Amniotic epithelial cell (primary cell): Measurements from ENCODE around the gene TOM1L1.
"Not testable (repeated sequence)": the region's sequence is repeated elsewhere in the genome, so short reads cannot be mapped to it uniquely, and the experiment has no call there.

Experiments used
- DNase-seq: peaks from one replicate; pipeline ENCODE4 v3.0.0-alpha.2; 2010; ENCODE audit warnings: low read depth

TOM1L1 gene

GRCh38 chr17:54900457-54901229, at the start of gene TOM1L1:
TOM1L1 (plus strand) TSS chr17:54900852; CDS start chr17:54900866, 14 bp downstream.
- peak; percentile 63 for DNase-seq

- no peak for DNase-seq
Measured at GRCh38 chr17:54859187-54859586, 41.5 kb upstream of the TOM1L1 start.

- DNase-seq, result no peak
Measured at GRCh38 chr17:54860617-54861470, 39.8 kb upstream of the TOM1L1 start.

GRCh38 chr17:54861471-54861983, 39.1 kb upstream of the TOM1L1 start:
- DNase-seq, result no peak

GRCh38 chr17:54863176-54863575, 37.5 kb upstream of the TOM1L1 start:
- no peak for DNase-seq

- DNase-seq, result no peak
Measured at GRCh38 chr17:54864070-54864469, 36.6 kb upstream of the TOM1L1 start.

- no peak for DNase-seq
Measured at GRCh38 chr17:54864636-54865356, 35.9 kb upstream of the TOM1L1 start.

GRCh38 chr17:54867634-54868033, 33.0 kb upstream of the TOM1L1 start:
- DNase-seq, result no peak

- DNase-seq, result no peak
Measured at GRCh38 chr17:54870671-54871175, 29.9 kb upstream of the TOM1L1 start.

- DNase-seq, result not testable (repeated sequence)
Measured at GRCh38 chr17:54875906-54876305, 24.7 kb upstream of the TOM1L1 start.

- no peak for DNase-seq
Measured at GRCh38 chr17:54876656-54877195, 23.9 kb upstream of the TOM1L1 start.

- DNase-seq, result no peak
Measured at GRCh38 chr17:54881255-54881972, 19.2 kb upstream of the TOM1L1 start.

GRCh38 chr17:54882371-54882770, 18.3 kb upstream of the TOM1L1 start:
- peak; percentile 10 for DNase-seq

GRCh38 chr17:54882950-54883349, 17.7 kb upstream of the TOM1L1 start:
- DNase-seq, result no peak

GRCh38 chr17:54883939-54884338, 16.7 kb upstream of the TOM1L1 start:
- no peak for DNase-seq

GRCh38 chr17:54887787-54888186, 12.9 kb upstream of the TOM1L1 start:
- no peak for DNase-seq

- DNase-seq, result no peak
Measured at GRCh38 chr17:54888254-54888653, 12.4 kb upstream of the TOM1L1 start.

- no peak for DNase-seq
Measured at GRCh38 chr17:54888981-54889380, 11.7 kb upstream of the TOM1L1 start.

- DNase-seq, result peak; percentile 67
Measured at GRCh38 chr17:54891176-54891821, 9.4 kb upstream of the TOM1L1 start.

- DNase-seq, result no peak
Measured at GRCh38 chr17:54892360-54892759, 8.3 kb upstream of the TOM1L1 start.

- no peak for DNase-seq
Measured at GRCh38 chr17:54898576-54898975, 2.1 kb upstream of the TOM1L1 start.
